Stimulated activated CD8-positive, alpha-beta memory T cell treated with anti-CD3 and anti-CD28 coated beads, Interleukin-7, amount 100 ng/mL, for 1 hour (primary cell): ENCODE results near the gene PPP2R5C.

Experiments used
- DNase-seq, 2 donors: peaks; one replicate each; pipeline ENCODE4 v3.0.0-alpha.2; 2020; ENCODE audit warnings: low read depth in 2 of 2

Gene PPP2R5C

GRCh38 chr14:101887219-101887618 lies 125.7 kb downstream of the PPP2R5C start:
- no peak for DNase-seq

GRCh38 chr14:101888182-101888581 lies 126.7 kb downstream of the PPP2R5C start:
- DNase-seq, result no peak

DNA sequence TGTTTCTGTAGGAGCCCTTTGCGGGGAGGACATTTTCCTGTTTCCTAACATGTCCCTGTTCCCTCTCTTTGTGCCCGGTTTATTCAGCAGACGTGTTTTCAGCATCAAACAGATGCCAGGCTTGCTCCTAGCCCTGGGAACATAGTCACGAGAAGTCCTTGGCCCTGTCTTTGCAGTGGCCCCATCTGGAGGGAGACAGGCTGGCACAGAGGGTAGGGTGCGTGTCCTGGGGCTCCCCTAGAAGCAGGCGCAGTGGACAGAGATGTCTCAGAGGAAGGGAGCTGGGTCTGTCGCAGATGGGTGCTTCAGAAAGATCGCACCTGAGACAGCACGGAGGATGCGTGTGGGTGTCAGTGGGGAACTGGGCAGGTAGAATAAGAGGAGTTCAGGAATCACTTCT lies 127.9 kb downstream of the PPP2R5C start:
- DNase-seq, result no peak

- no peak for DNase-seq
These were observed 128.4 kb downstream of the PPP2R5C start for GRCh38 chr14:101889898-101890297.

GRCh38 chr14:101891471-101891870 lies 130.0 kb downstream of the PPP2R5C start:
- no peak for DNase-seq

GRCh38 chr14:101893759-101894158 lies 132.2 kb downstream of the PPP2R5C start:
- DNase-seq, result no peak

DNA sequence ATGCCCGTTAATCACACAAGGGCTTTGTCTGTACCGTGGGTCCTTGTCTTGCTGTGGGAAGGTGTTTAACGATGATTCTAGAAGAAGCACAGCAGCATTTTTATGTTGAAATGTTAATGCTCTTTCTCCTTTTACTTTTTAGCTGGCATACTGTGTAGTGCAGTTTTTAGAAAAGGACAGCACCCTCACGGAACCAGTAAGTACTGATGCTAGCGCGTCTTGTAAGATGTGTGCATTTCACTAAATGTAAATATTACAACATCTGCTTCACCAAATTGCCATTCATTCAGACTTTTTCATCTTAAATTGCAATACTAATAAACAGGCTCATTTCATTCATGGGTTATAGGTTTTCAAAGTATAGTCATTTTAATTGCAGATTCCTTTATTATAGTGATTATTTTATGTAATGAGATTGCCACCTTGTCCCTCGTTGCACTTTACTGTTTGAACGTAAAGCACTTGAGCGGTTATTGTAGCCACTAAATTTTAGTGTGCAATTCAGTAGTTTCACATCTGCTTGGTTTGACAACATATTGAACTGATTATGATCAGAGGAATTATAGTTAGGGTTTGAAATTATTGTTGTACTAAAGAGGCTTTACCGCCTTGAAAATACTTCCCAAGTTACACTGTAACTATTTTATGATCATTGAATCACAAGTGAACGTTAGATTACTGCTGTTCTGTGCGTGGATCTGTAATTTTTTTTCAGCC lies 133.0 kb downstream of the PPP2R5C start:
- no peak for DNase-seq

DNA sequence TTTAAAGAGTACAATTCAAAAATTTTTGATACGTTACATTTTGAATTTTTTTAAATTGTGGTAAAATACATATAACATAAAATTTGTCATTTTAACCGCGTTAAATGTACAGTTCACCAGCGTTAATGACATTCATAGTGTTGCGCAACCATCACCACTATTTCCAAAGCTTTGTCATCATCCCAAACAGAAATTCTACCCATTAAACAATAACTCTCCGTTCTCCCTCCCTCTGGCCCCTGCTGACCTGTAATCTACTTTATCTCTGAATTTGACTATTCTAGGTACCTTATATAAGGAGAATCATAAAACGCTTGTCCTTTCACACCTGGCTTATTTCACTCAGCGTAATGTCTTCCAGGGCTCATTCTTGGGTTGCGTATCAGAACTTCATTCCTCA lies 133.7 kb downstream of the PPP2R5C start:
- no peak for DNase-seq

DNA sequence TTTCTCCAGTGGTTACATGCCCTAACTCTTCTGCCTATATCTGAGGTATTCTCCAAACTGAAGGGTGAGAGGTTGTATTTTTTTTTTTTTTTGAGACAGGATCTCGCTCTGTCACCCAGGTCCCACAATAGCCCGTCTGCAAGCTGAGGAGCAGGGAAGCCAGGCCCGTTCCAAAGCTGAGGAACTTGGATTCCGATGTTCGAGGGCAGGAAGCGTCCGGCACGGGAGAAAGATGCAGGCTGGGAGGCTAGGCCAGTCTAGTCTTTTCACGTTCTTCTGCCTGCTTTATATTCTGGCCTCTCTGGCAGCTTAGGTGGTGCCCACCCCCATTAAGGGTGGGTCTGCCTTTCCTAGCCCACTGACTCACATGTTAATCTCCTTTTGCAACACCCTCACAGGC lies 135.8 kb downstream of the PPP2R5C start:
- DNase-seq, result no peak

GRCh38 chr14:101898416-101898815 lies 136.9 kb downstream of the PPP2R5C start:
- DNase-seq, result no peak

DNA sequence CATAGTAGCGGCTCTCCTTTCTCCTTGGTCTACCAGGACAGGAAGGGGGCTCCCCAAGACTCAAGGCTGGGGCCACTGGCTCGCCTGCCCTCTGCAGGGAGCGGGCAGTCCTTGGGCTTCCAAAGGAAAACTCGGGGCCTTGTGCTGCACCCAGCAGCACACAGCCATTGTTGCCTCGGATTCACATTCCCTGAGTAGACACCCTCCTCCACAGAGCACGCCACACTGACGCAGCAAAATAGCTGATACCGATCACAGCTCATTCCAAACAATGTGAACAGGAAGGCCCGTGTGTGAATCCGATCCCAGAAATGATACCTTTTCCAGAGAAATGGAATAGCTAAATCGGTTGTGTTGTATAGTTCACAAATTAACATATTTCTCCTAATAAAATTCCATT lies 137.8 kb downstream of the PPP2R5C start:
- DNase-seq, result no peak

DNA sequence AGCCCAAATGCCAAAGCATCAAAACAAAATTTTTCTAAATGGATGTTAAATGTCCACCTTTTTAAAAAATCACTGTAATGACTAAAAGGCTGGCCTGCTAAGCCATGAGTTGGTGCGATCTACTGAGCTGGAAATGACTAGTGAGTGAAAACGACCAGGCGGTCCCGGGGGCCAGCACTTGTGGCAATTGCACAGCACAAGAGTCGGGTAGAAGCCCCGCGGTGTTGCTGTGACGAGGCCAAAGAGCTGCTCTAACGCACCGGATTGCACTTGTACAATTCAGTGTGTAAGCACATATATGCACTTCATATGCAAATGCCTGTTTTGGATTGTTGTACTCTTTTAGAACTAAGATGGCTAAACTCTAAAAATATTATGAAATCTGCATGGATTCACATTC lies 138.7 kb downstream of the PPP2R5C start:
- DNase-seq, result no peak

DNA sequence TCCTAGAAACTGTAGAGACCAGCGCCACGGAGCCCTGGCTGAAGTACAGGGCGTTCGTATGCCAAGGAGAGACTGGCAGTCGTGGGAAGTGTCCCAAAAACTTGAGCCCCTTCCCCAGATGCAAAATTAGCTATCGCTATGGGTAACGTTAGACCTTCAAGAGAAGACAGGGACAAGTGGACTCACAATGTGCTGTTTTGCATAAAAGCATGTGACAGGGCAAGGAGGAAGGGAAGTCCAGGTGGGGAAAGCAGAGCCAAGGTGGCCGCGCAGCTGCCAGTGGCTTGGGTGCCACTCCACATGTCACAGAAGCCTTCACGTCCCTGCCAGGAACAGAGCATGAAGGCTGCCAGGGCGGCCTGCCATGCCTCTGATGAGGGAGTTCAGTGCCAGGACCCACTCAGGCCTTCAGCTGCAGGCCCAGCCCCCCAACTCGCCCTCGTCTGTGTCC lies 141.6 kb downstream of the PPP2R5C start:
- no peak for DNase-seq

DNA sequence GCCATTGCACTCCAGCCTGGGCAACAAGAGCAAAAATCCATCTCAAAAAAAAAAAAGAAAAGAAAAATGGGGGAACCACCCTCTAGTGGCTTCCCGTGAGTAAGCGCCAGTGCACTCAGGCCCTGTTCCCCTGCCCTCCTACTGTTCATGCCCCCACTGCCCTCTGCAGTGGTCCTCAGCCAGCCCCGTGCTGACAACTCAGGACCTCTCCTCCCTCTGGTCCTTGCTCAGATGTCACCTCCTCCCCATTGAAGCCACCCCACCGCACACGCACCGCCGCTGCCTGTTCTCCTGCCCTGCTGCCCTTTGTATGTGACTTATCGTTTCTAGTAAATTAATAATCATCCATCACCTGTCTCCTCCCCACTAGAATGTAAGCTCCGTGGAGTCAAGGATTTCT lies 144.1 kb downstream of the PPP2R5C start:
- DNase-seq, result no peak

GRCh38 chr14:101906645-101907044 lies 145.1 kb downstream of the PPP2R5C start:
- no peak for DNase-seq

GRCh38 chr14:101907619-101908018 lies 146.1 kb downstream of the PPP2R5C start:
- no peak for DNase-seq

DNA sequence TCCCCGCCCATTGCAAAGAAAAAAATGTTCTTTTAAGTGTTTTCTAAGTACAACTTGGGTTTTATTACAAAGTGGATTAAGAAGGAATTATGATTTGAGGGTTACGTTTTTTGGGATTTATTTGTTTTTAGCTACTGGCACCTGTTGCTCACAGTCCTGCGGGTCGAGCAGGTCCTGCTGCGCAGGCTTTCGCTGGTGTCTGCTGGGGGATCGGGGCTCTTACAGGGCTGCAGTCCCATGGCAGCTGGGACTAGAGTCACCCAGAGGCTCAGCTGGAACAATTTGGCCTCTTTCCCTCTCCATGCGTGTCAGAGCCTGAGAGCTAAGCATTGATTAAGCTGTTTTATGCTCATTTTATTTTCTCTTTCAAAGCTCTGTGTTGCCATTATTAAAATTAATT lies 147.3 kb downstream of the PPP2R5C start:
- DNase-seq, result no peak

- DNase-seq, result no peak
These were observed 148.0 kb downstream of the PPP2R5C start for GRCh38 chr14:101909371-101910096.

DNA sequence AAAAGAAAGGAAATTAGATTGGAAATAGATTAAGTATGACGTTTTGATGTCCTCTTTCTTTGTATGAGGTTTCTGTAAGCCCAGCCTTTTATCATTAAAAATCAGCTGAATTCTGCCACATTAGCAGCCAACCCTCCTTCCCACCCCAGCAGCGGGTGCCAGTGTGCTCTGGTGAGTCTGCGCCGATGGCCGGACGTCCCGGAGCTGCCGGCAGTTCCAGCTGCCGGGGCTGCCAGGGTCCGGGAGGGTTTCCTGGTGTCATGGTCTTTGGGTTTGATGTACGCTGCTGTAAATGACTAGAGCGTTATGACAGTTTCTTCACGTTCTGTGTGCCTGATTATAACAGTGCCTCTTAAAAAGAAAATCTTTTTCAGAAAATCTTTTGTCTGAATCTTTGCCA lies 151.3 kb downstream of the PPP2R5C start:
- no peak for DNase-seq

DNA sequence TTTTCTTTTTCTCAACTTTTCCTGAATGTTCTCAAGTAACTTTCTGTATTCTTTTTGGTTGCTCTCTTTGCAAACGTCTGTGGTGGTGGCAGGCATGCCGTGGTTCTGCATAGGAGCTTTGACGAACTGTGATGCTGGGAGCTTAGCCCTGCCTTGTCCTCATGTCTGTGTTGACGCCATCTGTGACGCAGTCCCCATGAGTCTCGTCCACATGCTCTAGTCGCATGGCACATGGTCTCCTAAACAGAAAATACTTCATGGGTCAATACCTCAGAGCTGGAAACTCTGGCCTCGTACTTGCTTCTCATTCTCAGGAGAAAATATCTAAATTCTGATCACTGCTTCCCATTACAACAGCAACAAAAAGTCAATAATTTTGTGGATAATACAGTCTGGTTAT lies 152.6 kb downstream of the PPP2R5C start:
- no peak for DNase-seq

- DNase-seq, result no peak
These were observed 154.6 kb downstream of the PPP2R5C start for GRCh38 chr14:101915871-101916815.

DNA sequence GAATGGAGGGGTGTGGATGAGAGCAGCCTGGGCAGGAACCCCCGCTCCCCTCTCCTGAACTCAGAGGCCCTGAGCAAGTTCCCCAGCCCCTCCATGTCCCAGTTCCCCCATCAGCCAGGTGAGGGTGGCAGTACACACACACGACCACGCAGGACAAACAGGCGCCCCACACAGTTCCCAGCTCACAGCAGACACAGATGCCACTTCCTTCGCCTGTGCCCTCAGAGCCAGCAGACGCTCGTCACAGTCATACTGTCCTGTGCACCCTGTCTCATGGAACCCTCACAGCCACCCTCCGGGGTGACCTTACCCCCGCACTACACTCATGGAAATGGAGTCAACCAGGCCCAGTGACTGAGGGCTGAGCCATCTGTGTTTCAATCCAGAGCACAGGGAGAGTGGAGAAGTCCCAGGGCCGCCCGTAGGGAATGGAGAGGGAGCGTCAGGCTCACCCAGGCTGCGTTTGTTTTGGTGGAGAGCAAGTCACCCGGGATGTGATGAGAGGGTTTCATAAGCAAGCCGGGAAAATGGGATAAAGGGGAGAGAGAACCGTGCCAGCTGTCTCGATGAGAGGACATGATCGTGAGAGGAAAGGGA lies 155.4 kb downstream of the PPP2R5C start:
- DNase-seq, result no peak
